ENCODE data around the gene EYS. TPM values are rescaled to one million over a fixed set of nuclear protein-coding genes. Genes with fewer than 3 reads are reported as not detected.

EYS gene
- total RNA-seq, 2 experiments from 2014 or later, result not detected

DNA sequence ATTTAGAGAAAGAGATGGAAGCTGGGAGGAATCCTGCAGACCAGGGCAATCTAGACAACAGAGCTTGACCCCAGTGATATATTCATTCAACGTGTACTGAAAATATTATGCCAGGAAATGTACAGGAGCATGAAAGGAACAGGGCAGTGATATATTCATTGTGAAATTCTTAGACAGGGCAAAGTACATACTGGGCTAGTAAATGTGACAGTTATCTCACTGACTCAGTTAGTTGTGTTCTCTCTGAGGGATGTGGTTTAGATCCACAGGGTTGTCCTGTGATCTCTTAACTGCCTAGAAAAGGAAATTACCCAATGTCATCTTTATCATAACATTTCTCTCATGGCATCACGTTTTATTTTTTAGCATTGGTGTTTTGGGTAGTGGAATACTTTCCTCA, 891.3 kb downstream of the EYS start:
- no peaks in the 10 kb centered on the region for H3K27me3 Mint-ChIP-seq
- peaks cover 0 to 6% of the 10 kb centered on the region in 2 experiments for H3K9me3 ChIP-seq (ENCODE audit: control insufficient read depth in 1 of 2, insufficient read depth in 1 of 2, low read length in 2 of 2)
- H3K9me3 Mint-ChIP-seq, result no peaks in the 10 kb centered on the region
- no peak overlapping the region for H3K4me3 Mint-ChIP-seq
- H3K27ac Mint-ChIP-seq, result no peak overlapping the region
- no peak for DNase-seq
- CTCF ChIA-PET, result no interaction called here
- H3K36me3 ChIP-seq (ENCODE audit: insufficient read depth, low read length), result no peaks in the 10 kb centered on the region
- H3K4me1 ChIP-seq (ENCODE audit: insufficient read depth, low read length), result no peaks in the 10 kb centered on the region
- H3K27ac ChIP-seq (ENCODE audit: low read depth in 1 of 2, low read length in 2 of 2), result no peak overlapping the region
- H3K4me1 Mint-ChIP-seq (ENCODE audit: low read depth), result no peaks in the 10 kb centered on the region
- POLR2A ChIA-PET, result no interaction called here
- no peak overlapping the region for H3K4me3 ChIP-seq (ENCODE audit: low read length)
- TF ChIP-seq CTCF (IDR thresholded peaks at IDR 0.05), result no peak
- ATAC-seq (ENCODE audit: poor library complexity), result no peak
- intact Hi-C loops (cut with DNase I, micrococcal nuclease), result no loop called here
- H3K36me3 Mint-ChIP-seq (ENCODE audit: low read depth), result no peaks in the 10 kb centered on the region
- H3K27me3 ChIP-seq (ENCODE audit: control insufficient read depth in 1 of 2, insufficient read depth in 2 of 2, low read length in 2 of 2), result no peaks in the 10 kb centered on the region

- intact Hi-C loops (cut with DNase I, micrococcal nuclease), result no loop called here
- no peak overlapping the region for H3K4me3 ChIP-seq (ENCODE audit: low read length)
- H3K27ac ChIP-seq (ENCODE audit: low read depth in 1 of 2, low read length in 2 of 2), result no peak overlapping the region
- Mint-ChIP-seq H3K4me1 (ENCODE audit: low read depth) (no peaks in the 10 kb centered on the region), H3K36me3 (ENCODE audit: low read depth) (no peaks in the 10 kb centered on the region), H3K27ac (no peak overlapping the region), H3K4me3 (no peak overlapping the region), H3K27me3 (no peaks in the 10 kb centered on the region), H3K9me3 (no peaks in the 10 kb centered on the region)
- TF ChIP-seq CTCF (IDR thresholded peaks at IDR 0.05), result no peak
- no peaks in the 10 kb centered on the region for H3K36me3 ChIP-seq (ENCODE audit: insufficient read depth, low read length)
- no peaks in the 10 kb centered on the region for H3K27me3 ChIP-seq (ENCODE audit: control insufficient read depth in 1 of 2, insufficient read depth in 2 of 2, low read length in 2 of 2)
- no peaks in the 10 kb centered on the region for H3K9me3 ChIP-seq (ENCODE audit: control insufficient read depth in 1 of 2, insufficient read depth in 1 of 2, low read length in 2 of 2)
- DNase-seq (no peak), ATAC-seq (ENCODE audit: poor library complexity) (no peak)
- H3K4me1 ChIP-seq (ENCODE audit: insufficient read depth, low read length), result no peaks in the 10 kb centered on the region
- ChIA-PET POLR2A (no interaction called here), CTCF (no interaction called here)
Measured at GRCh38 chr6:64812138-64812537, 894.9 kb downstream of the EYS start.

DNA sequence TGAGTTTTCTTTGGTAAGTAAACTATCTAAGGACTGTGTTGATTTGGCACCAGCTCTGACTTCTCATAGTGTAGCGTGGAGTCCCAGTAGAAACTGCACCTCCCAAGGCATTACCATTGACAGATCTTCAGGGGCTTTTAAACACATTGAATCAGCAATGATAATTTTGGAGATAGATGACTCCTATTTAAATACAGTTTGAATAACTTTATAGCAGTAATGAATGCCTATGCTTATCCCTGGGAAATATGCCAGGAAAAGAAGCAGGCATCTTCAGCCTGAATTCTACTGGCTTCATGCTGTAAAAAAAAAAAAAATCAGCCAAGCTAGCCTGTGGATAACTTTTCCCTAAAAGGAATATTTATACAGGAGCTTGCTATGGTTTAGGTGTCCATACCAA, 895.9 kb downstream of the EYS start:
- Mint-ChIP-seq H3K4me3 (no peak overlapping the region), H3K36me3 (ENCODE audit: low read depth) (no peaks in the 10 kb centered on the region), H3K27ac (no peak overlapping the region), H3K4me1 (ENCODE audit: low read depth) (no peaks in the 10 kb centered on the region), H3K27me3 (no peaks in the 10 kb centered on the region), H3K9me3 (no peaks in the 10 kb centered on the region)
- no peaks in the 10 kb centered on the region for H3K27me3 ChIP-seq (ENCODE audit: control insufficient read depth in 1 of 2, insufficient read depth in 2 of 2, low read length in 2 of 2)
- ChIA-PET CTCF (no interaction called here), POLR2A (no interaction called here)
- DNase-seq, result no peak
- H3K9me3 ChIP-seq (ENCODE audit: control insufficient read depth in 1 of 2, insufficient read depth in 1 of 2, low read length in 2 of 2), result no peaks in the 10 kb centered on the region
- TF ChIP-seq CTCF (IDR thresholded peaks at IDR 0.05), result no peak
- no peaks in the 10 kb centered on the region for H3K4me1 ChIP-seq (ENCODE audit: insufficient read depth, low read length)
- intact Hi-C loops (cut with DNase I, micrococcal nuclease), result no loop called here
- H3K4me3 ChIP-seq (ENCODE audit: low read length), result no peak overlapping the region
- no peak for ATAC-seq (ENCODE audit: poor library complexity)
- H3K36me3 ChIP-seq (ENCODE audit: insufficient read depth, low read length), result no peaks in the 10 kb centered on the region
- no peak overlapping the region for H3K27ac ChIP-seq (ENCODE audit: low read depth in 1 of 2, low read length in 2 of 2)
